Measurements from ENCODE around the gene SHB. TPM values are rescaled to one million over a fixed set of nuclear protein-coding genes. Genes with fewer than 3 reads are reported as not detected.

The SHB gene
- total and polyA plus RNA-seq, 2 of the 8 experiments (the other 6 are each of a cell fraction or from before 2014, with no cell fraction given), result 4.1 to 12.6 TPM

GRCh38 chr9:38112456-38112855, 43.4 kb upstream of the SHB start (continued):
- TF ChIP-seq CHD7 (IDR thresholded peaks at IDR 0.05; ENCODE audit: insufficient replicate concordance, low read length), result no peak
- TF ChIP-seq KDM5A (IDR thresholded peaks at IDR 0.05; ENCODE audit: low read length), result no peak
- no peak for TF ChIP-seq RBBP5 (IDR thresholded peaks at IDR 0.05; ENCODE audit: borderline replicate concordance, low read depth, low read length)
- no peak for TF ChIP-seq CHD1 (IDR thresholded peaks at IDR 0.05; ENCODE audit: low read depth, low read length)
- TF ChIP-seq CBX8 (IDR thresholded peaks at IDR 0.05; ENCODE audit: borderline replicate concordance, low read depth, low read length), result no peak
